H1 (cell line): ENCODE results near the gene TRA2A. TPM values are rescaled to one million over a fixed set of nuclear protein-coding genes. Genes with fewer than 3 reads are reported as not detected.
A peak's percentile ranks its signal among the peaks of the same experiment; 100 is the strongest.

Experiments used
- ASH2L ChIP-seq: fragments of 200-600, 300-600 bp; sonication (generic); IDR thresholded peaks from one replicate; pipeline ENCODE4 v1.7.1; 2017; ENCODE audit warnings: low read length
- BCL11A ChIP-seq, 2 experiments: IDR thresholded peaks; one replicate each; pipeline ENCODE4 v1.6.1; 2011; ENCODE audit warnings: low read depth in 2 of 2, low read length in 2 of 2, mild to moderate bottlenecking in 2 of 2
- BRCA1 ChIP-seq: IDR thresholded peaks from 2 replicates; pipeline ENCODE4 v1.6.1; 2012; ENCODE audit warnings: low read depth, low read length, improper control_type of control experiment
- CBX8 ChIP-seq: fragments of 300-800, 300-1000 bp; sonication (generic); IDR thresholded peaks from 2 replicates; pipeline ENCODE4 v1.7.1; 2016; ENCODE audit warnings: low read depth, low read length, borderline replicate concordance
- CREB1 ChIP-seq: IDR thresholded peaks from 2 replicates; pipeline ENCODE4 v1.6.1; 2012; ENCODE audit warnings: inconsistent platforms
- FOSL1 ChIP-seq: IDR thresholded peaks from 2 replicates; pipeline ENCODE4 v1.6.1; 2011; ENCODE audit warnings: mild to moderate bottlenecking, low read depth, low read length, moderate library complexity; ENCODE audit not compliant: insufficient read depth
- GABPA ChIP-seq: IDR thresholded peaks from 2 replicates; pipeline ENCODE4 v1.6.1; 2011; ENCODE audit warnings: mild to moderate bottlenecking, low read length, moderate library complexity, borderline replicate concordance; ENCODE audit not compliant: insufficient read depth
- GTF2F1 ChIP-seq: IDR thresholded peaks from 2 replicates; pipeline ENCODE4 v1.6.1; 2012; ENCODE audit warnings: low read depth, low read length, improper control_type of control experiment, borderline replicate concordance
- HDAC2 ChIP-seq, 2 experiments: fragments of 300-600 bp in 1 of 2; sonication (generic) in 1 of 2; IDR thresholded peaks; 2 replicates each; pipeline ENCODE4 v1.6.1; 2011 to 2012; ENCODE audit warnings: low read depth in 2 of 2, low read length in 2 of 2, mild to moderate bottlenecking in 2 of 2, moderate library complexity in 2 of 2, borderline replicate concordance in 1 of 2, inconsistent platforms in 1 of 2
- HDAC6 ChIP-seq: IDR thresholded peaks from one replicate; pipeline ENCODE4 v1.7.1; 2012; ENCODE audit warnings: low read depth, mild to moderate bottlenecking, inconsistent platforms, low read length, moderate library complexity
- JUN ChIP-seq: IDR thresholded peaks from 2 replicates; pipeline ENCODE4 v1.6.1; 2011; ENCODE audit warnings: low read depth, mild to moderate bottlenecking, improper control_type of control experiment, low read length
- KDM1A ChIP-seq: fragments of 200-600, 300-600 bp; sonication (generic); IDR thresholded peaks from 2 replicates; pipeline ENCODE4 v1.7.1; 2016; ENCODE audit warnings: mild to moderate bottlenecking, low read length, borderline replicate concordance
- NANOG ChIP-seq: IDR thresholded peaks from 2 replicates; pipeline ENCODE4 v1.6.1; 2011; ENCODE audit warnings: low read length, low read depth, mild to moderate bottlenecking, inconsistent platforms; ENCODE audit not compliant: insufficient read depth, poor library complexity, severe bottlenecking
- NRF1 ChIP-seq: IDR thresholded peaks from 2 replicates; pipeline ENCODE4 v1.6.1; 2011; ENCODE audit warnings: mild to moderate bottlenecking, low read depth, low read length, improper control_type of control experiment
- PHF8 ChIP-seq: fragments of 200-600 bp; sonication (generic); conservative IDR thresholded peaks from 2 replicates; pipeline ENCODE4 v1.7.1; 2012; ENCODE audit warnings: low read depth, mild to moderate bottlenecking, inconsistent platforms, low read length, moderate library complexity
- POLR2AphosphoS5 ChIP-seq: IDR thresholded peaks from 2 replicates; pipeline ENCODE4 v1.6.1; 2011; ENCODE audit warnings: low read depth, low read length
- SAP30 ChIP-seq: fragments of 300-600 bp; sonication (generic); IDR thresholded peaks from 2 replicates; pipeline ENCODE4 v1.7.1; 2012; ENCODE audit warnings: low read length, moderate library complexity, mild to moderate bottlenecking, inconsistent platforms; ENCODE audit not compliant: insufficient read depth, insufficient replicate concordance
- SIN3A ChIP-seq, 2 experiments: IDR thresholded peaks in 1 of 2; conservative IDR thresholded peaks in 1 of 2; 2 replicates each; pipeline ENCODE4 v1.6.1; 2011 to 2012; ENCODE audit warnings: low read length in 2 of 2, improper control_type of control experiment in 1 of 2, low read depth in 1 of 2, mild to moderate bottlenecking in 1 of 2
- SP1 ChIP-seq: IDR thresholded peaks from 2 replicates; pipeline ENCODE4 v1.6.1; 2011; ENCODE audit warnings: low read depth, low read length
- SUZ12 ChIP-seq: fragments of 200-600 bp; sonication (generic); IDR thresholded peaks from 2 replicates; pipeline ENCODE4 v1.6.1; 2012; ENCODE audit warnings: mild to moderate bottlenecking, inconsistent platforms, low read length, moderate library complexity, mixed read lengths
- TBP ChIP-seq: IDR thresholded peaks from 2 replicates; pipeline ENCODE4 v1.6.1; 2011; ENCODE audit warnings: low read depth, low read length, improper control_type of control experiment
- polyA plus RNA-seq, 7 experiments: library from polyadenylated mRNA; depleted of rRNA in 3 of 7; stranded (reverse) in 5 of 7; unstranded in 2 of 7; fragments of >200 nt in 5 of 7; fragments of 200-250 nt in 2 of 7; gene quantifications; 1 replicate in 5 of 7; 2 replicates in 1 of 7; 4 replicates in 1 of 7; pipeline versions ENCODE4 v1.2.1 to v1.2.3, GENCODE V29; 2011 to 2013; ENCODE audit warnings: missing spikeins in 2 of 7, mixed read lengths in 2 of 7
- total RNA-seq: library from RNA; stranded (reverse); fragmentation: NEBNext Ultra II Directional; extraction: Animal tissue kit (Norgen Biotek cat#: 25700); gene quantifications from 2 replicates; pipeline ENCODE4 v1.2.1, GENCODE V29; 2021
- TF ChIP-seq, protein P1 (sequence below): IDR thresholded peaks from 2 replicates; pipeline ENCODE4 v1.6.1; 2012; ENCODE audit warnings: low read length, inconsistent platforms

TRA2A gene
- total and polyA plus RNA-seq, 2 of the 8 experiments (the other 6 are each of a cell fraction or from before 2014, with no cell fraction given): 116 to 125 TPM

- no peak for TF ChIP-seq FOSL1
- peak; percentile 99 for TF ChIP-seq PHF8
- TF ChIP-seq HDAC2 (IDR thresholded peaks at IDR 0.05; ENCODE audit: borderline replicate concordance in 1 of 2, low read depth in 2 of 2, low read length in 2 of 2): no peak
- TF ChIP-seq SAP30: no peak
- TF ChIP-seq NRF1: no peak; the same call in 1 of the 2 replicates
- TF ChIP-seq POLR2AphosphoS5: peak; percentile 99
- TF ChIP-seq ASH2L: peak; percentile 57
- peak; percentile 97 for TF ChIP-seq TBP
- TF ChIP-seq SUZ12: no peak
- TF ChIP-seq BRCA1: peak; percentile 81
- no peak for TF ChIP-seq GABPA
- TF ChIP-seq CREB1: peak; percentile 95
- no peak for TF ChIP-seq BCL11A (IDR thresholded peaks at IDR 0.05; ENCODE audit: low read depth in 2 of 2, low read length in 2 of 2)
- 0 out of 2 replicates have a peak, but pooled peaks have one; percentile 27 for TF ChIP-seq SP1
- TF ChIP-seq KDM1A: peak; percentile 56; the same call in 1 of the 2 replicates
- TF ChIP-seq NANOG: no peak
- peak; percentile 96 for TF ChIP-seq GTF2F1
- no peak for TF ChIP-seq JUN
- TF ChIP-seq HDAC6: no peak
- no peak for TF ChIP-seq CBX8
- peak in 1 of 2 experiments; percentile 81; a peak in 2 of 4 replicates for TF ChIP-seq SIN3A (conservative IDR thresholded peaks at IDR 0.05 in 1 of 2, IDR thresholded peaks at IDR 0.05 in 1 of 2; ENCODE audit: low read depth in 1 of 2, low read length in 2 of 2)
- TF ChIP-seq, protein P1, sequence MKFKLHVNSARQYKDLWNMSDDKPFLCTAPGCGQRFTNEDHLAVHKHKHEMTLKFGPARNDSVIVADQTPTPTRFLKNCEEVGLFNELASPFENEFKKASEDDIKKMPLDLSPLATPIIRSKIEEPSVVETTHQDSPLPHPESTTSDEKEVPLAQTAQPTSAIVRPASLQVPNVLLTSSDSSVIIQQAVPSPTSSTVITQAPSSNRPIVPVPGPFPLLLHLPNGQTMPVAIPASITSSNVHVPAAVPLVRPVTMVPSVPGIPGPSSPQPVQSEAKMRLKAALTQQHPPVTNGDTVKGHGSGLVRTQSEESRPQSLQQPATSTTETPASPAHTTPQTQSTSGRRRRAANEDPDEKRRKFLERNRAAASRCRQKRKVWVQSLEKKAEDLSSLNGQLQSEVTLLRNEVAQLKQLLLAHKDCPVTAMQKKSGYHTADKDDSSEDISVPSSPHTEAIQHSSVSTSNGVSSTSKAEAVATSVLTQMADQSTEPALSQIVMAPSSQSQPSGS: peak; percentile 88; the same call in 1 of the 2 replicates
Measured at GRCh38 chr7:23531794-23532489, at the start of gene TRA2A (continued).
